NCI-H2107 (cell line): ENCODE data around the gene BNIP2.

Source experiments
- DNase-seq: peaks from one replicate; lab custom pipeline; 2025; lab: John Stamatoyannopoulos, UW

Gene BNIP2

DNA sequence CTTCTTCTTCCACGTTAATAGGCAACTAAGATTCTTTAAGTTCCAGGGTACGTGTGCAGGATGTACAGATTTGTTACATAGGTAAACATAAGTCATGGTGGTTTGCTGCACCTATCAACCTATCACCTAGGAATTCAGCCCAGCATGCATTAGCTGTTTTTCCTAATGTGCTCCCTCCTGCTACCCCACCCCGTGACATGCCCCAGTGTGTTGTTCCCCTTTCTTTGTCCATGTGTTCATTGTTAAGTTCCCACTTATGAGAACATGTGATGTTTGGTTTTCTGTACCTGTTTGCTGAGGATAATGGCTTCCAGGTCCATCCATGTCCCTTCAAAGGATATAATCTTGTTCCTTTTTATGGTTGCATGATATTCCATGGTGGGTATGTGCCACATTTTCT is 52.9 kb downstream of the BNIP2 start:
- no peak for DNase-seq

DNA sequence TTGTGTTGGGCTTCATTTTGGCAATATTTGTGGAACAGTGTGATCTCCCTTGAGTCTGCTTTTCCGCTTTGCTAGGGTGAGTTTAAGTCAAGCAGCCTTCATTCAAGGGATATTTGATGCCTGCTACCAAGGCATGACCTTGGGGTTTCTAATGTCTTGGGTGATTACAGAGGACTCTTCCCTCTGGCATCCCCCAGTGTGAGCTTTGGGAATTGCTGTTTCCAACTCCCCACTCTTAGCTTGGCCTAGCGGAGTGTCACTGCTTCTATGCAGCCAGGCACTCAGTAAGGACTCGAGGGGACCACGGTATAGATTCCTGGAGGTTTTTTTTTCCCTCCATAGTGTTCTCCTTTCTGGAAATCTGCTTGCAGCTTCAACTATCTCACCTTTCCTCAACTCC is 56.4 kb downstream of the BNIP2 start:
- no peak for DNase-seq

DNA sequence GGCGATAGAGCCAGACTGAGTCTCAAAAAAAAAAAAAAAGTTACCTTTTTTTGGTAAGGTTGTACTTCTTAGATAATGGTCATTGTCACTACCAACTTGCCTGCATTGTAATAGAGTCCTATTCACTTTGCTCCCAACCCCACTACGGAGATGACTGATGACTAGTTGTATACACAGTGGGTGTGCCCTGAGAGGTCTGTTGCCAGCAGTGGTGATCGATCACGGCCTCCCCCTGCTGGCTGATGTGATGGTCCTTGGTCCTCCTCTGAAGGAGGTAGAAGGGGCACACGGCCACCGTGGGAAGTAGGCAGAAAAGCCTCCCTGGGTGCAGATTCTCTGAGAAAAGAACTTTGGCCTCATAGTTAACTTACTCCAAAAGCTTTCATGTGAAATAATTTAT is 66.8 kb downstream of the BNIP2 start:
- no peak for DNase-seq

GRCh38 chr15:59618406-59618805 is 70.7 kb downstream of the BNIP2 start:
- DNase-seq = no peak

GRCh38 chr15:59616379-59616778 is 72.7 kb downstream of the BNIP2 start:
- no peak for DNase-seq

DNA sequence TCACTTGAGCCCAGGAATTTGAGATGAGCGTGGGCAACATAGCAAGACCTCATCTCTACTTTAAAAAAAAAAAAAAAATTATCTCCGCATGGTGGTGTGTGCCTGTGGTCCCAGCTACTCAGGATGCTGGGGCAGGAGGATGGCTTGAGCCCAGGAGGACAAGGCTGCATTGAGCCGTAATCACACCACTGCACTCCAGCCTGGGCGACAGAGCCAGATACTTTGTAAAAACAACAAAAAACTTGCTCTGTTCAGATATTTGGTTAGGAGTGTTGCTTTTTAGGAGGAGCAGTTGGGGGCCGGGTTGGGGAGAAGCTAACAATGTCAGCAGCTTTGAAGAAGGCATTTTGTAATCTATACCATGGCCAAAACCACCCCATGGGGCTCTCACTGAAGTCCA is 73.5 kb downstream of the BNIP2 start:
- DNase-seq = no peak

- no peak for DNase-seq
These were observed 75.0 kb downstream of the BNIP2 start for GRCh38 chr15:59614153-59614552.

GRCh38 chr15:59611276-59612260 is 77.6 kb downstream of the BNIP2 start, which contains the start of gene GCNT3:
GCNT3 (plus strand) TSS chr15:59611783; CDS start chr15:59618239, 6,456 bp downstream.
- DNase-seq = no peak

GRCh38 chr15:59609730-59610712 is 79.1 kb downstream of the BNIP2 start:
- DNase-seq = no peak
